Stimulated activated CD4-positive, alpha-beta T cell treated with anti-CD3 and anti-CD28 coated beads, Interleukin-4, amount 100 ng/mL, for 4 hours (primary cell): ENCODE data around the gene PHAF1.

Source experiments
- DNase-seq, 2 experiments: peaks; one replicate each; pipeline ENCODE4 v3.0.0-alpha.2; 2020

The PHAF1 gene

GRCh38 chr16:67148221-67148620 is 38.5 kb downstream of the PHAF1 start:
- DNase-seq = no peak

DNA sequence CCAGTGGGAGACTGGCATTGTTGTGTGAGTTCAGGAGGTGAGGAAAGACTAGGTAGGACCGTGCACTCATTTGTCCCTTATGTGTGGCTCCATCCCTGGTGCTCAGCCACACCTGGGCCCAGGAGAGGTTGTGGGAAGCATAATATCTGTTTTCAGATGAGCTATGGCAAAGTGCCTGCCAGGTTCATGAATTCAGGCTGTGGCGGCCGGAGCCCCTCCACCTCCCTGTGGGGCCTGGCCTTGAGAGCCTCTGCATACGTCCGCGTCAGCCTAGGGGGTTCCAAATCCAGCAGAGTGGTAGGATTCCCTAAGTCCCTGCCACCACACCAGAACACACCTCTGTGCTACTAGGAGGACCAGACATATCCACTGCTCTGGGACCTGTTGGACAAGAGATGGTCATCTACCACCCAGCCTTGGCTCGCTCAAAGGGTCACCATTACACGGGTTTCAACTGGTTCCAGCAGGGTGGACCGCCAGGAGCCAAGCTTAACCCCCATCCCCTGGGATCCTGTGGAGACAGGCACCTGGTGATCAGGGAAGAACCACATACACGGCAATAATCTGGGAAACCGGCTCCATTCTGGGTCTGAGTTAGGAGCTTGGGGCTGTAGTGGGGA is 39.0 kb downstream of the PHAF1 start:
- DNase-seq = no peak

- DNase-seq = no peak
Measured at GRCh38 chr16:67149276-67150046, 39.7 kb downstream of the PHAF1 start.

GRCh38 chr16:67150047-67150832 is 40.5 kb downstream of the PHAF1 start:
- peak in 1 of 2 experiments; percentile 74 for DNase-seq

GRCh38 chr16:67150833-67151396 is 41.2 kb downstream of the PHAF1 start, which contains the start of gene B3GNT9:
TSS of gene B3GNT9 (minus strand) at chr16:67150998. CDS start at chr16:67150485, 513 bp downstream.
- DNase-seq = peak in 1 of 2 experiments; percentile 29

- DNase-seq = no peak
Measured at GRCh38 chr16:67151431-67152097, 41.8 kb downstream of the PHAF1 start.

DNA sequence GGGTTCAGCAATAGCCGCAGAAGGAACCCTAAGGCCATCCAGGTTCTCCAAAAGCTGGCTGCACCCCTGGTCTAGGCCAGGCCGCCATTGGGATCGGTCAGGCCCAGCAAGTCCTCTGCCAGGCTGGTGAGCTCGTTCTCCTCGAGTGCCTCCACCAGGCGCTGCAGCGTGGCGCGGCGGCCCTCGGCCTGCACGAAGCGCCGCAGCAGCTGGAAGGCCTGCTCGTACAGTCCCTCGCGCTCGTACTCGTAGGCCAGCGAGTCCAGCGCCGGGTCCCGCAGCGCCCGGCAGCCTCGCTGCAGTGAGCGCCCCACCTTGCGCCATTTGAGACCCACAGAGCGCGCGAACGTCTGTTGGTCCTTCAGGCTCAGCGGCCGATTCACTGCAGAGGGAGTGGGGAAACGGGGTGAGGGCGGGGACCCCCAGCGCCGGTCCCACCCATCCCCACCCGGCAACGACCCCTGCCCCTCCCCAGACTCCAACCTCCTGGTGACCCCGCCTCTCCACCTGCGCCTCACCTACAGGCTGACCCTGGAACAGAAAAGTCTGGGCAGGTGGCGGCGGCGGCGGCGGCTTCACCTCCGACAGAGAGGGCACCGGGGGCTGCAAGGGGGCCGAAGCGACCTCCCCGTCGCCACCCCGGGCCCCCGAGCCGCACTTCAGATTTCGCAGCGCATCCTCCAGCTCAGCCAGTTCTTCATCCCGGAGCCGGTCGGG is 45.0 kb downstream of the PHAF1 start:
- DNase-seq = no peak

DNA sequence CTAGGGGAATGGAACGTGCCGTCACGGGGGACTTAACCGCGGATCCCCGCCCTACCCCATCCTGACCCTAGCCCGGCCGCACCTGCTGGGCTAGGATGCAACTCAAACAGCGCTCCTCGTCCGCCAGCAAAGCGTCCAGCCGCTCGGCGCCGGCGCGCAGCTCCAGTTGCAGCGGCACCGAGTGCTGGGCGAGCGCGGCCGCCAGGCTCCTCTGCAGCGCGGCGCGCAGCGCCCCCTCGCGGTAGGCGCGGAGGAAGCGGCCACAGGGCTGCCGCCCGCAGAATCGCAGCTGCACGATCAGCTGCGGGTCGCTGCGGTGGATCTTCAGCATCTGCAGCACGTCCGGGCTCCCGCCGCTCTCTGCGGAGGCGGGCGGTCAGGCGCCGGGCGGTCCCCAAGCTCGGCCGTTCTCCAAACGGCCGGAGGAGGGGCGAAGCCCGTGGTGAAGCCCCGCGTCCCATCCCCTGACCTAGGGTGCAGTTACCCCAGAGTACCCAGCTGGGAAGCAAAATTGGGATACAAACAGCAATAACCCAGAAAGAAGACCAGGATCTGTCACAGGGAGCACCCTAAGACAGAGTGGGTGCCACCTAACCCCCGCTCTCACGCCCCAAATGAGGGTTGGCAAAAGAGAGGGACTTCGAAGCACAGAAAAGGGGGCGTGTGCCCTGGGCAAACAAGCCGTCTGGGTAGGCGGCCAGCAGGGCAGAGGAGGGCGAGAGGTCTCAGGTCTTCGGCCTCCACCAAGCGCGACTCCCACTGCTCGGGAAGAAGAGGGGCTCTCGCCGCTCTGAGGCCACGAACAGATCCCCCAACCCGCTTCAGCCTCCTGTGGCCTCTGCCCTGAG is 45.8 kb downstream of the PHAF1 start:
- DNase-seq = peak; percentile 70 to 83

DNA sequence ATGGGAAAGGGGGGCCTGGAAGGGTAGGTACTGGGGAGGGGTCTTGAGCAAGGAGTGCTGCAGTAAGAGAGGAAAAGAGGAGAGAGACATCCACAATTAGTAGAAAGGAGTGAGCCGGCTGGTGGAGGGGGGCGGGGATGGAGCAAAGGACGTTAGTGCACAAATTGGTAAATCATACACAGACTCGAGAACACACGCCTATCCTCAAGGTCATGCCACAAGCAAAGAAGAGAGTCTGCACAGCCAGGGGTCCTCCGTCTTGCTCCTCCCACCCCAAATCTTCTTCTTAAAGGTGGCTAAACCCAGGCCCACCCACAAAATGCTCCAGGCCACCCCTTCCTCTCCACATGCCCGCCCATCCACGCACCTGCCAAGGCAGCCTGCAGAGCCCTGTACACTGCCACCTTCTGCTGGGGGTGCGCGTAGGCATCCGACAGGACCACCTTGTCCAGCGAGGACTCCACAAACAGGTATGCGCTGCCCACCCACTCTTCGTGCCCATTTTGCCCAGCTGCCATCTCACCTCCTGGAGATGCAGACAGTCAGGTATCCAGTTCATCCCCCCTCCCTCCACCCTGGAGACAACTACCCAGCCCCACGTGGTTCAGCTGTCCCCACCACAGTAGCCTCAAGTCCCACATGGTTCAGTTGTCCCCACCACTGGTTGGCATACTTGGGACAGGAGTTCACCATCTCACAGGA is 46.6 kb downstream of the PHAF1 start:
- DNase-seq = no peak

GRCh38 chr16:67157106-67157748 is 47.5 kb downstream of the PHAF1 start:
- DNase-seq = no peak

- no peak for DNase-seq
Measured at GRCh38 chr16:67157892-67158635, 48.3 kb downstream of the PHAF1 start.

- DNase-seq = peak; percentile 67 to 83
Measured at GRCh38 chr16:67158637-67159600, 49.2 kb downstream of the PHAF1 start.

GRCh38 chr16:67161595-67162058 is 51.9 kb downstream of the PHAF1 start:
- DNase-seq = no peak

DNA sequence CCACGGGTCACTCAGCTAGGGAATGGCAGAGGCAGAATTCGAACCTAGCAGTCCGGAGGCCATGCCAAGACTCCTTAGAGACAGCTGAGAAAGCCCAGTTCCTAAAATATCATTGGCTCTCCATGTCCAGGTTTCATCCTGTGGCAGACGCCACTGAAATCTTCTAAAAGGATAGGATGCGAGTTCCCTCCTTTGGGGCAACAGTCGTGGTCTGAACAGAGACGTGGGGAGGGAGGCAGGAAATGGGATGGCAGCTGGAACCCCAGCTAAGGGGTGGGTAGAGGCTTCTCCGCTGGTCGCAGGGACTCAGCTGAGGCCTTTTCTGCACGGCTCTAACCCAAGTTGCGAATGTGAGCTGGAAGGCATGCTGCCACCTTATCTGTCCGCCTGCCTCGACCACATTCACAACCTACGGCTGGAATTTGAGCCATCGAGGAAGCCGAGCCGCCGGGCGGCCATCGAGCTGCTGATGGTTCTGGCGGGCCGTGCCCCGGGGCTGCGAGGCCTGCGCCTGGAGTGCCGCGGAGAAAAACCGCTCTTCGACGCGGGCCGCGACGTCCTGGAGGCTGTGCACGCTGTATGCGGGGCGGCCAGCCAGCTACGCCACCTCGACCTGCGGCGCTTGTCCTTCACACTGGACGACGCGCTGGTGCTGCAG is 52.9 kb downstream of the PHAF1 start:
- DNase-seq = no peak

DNA sequence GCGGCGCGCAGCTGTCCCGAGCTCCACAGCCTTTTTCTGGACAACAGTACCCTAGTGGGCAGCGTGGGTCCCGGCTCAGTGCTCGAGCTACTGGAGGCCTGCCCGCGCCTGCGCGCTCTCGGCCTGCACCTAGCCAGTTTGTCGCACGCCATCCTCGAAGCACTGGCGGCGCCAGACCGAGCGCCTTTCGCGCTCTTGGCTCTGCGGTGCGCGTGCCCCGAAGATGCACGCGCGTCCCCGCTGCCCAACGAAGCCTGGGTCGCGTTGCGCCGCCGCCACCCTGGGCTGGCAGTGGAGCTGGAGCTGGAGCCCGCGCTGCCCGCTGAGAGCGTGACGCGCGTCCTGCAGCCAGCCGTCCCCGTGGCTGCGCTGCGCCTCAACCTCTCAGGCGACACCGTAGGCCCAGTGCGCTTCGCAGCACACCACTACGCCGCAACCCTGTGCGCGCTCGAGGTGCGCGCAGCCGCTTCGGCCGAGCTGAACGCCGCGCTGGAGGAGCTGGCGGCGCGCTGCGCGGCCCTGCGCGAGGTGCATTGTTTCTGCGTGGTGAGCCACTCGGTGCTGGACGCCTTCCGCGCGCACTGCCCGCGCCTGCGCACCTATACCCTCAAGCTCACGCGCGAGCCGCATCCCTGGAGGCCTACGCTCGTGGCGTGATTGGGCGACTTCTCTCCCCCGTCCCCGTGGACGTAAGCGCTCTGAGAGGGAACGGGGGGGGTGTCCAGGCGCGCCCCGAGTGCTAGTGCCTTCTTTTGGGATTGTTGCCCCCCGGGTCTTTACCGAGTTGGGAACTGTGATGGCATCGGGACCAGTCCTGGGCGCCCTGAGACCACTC is 53.6 kb downstream of the PHAF1 start:
- DNase-seq = peak in 1 of 2 experiments; percentile 40

GRCh38 chr16:67163999-67164558 is 54.3 kb downstream of the PHAF1 start:
- no peak for DNase-seq
